ENCODE measurements around the gene ADAT3.

- peak; percentile 77 for TF ChIP-seq CTCF (conservative IDR thresholded peaks at IDR 0.05; ENCODE audit: low read length)
- TF ChIP-seq EZH2phosphoT487 (IDR thresholded peaks at IDR 0.05; ENCODE audit: borderline replicate concordance, low read depth, low read length), result no peak
These were observed 40.6 kb upstream of the ADAT3 start for GRCh38 chr19:1864480-1865171.

All from OCI-LY7 (cell line).